Measurements from ENCODE around the gene ZC3H7B.
A peak's percentile ranks its signal among the peaks of the same experiment; 100 is the strongest.

ZC3H7B gene

DNA sequence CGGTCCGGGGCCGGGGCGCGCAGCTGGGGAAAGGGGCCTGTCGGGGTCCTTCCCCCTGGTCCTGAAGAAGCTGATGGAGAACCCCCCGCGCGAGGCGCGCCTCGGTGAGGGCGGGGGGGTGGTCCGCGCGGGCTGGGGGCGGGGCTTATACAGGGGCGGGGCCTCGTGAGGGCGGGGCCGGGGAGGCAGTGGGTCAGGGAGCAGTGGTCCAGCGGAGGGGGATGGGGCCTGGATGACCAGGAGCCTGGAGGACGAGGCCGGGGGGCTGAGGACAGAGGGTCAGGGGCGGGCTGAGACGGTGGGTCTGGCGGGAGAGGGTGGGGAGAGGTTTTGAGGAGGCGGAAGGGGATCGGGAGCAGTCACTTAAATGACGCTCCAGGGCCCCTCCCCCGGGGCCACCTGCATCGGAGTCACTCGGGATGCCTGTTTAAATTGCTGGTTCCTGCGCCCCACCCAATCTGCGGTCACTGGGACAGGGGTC, 80.8 kb downstream of the ZC3H7B start:
- no peak for DNase-seq (ENCODE audit: low read depth)
- no peak for TF ChIP-seq POLR2A (IDR thresholded peaks at IDR 0.05; ENCODE audit: extremely low read depth, insufficient read length)
- TF ChIP-seq, protein P1, sequence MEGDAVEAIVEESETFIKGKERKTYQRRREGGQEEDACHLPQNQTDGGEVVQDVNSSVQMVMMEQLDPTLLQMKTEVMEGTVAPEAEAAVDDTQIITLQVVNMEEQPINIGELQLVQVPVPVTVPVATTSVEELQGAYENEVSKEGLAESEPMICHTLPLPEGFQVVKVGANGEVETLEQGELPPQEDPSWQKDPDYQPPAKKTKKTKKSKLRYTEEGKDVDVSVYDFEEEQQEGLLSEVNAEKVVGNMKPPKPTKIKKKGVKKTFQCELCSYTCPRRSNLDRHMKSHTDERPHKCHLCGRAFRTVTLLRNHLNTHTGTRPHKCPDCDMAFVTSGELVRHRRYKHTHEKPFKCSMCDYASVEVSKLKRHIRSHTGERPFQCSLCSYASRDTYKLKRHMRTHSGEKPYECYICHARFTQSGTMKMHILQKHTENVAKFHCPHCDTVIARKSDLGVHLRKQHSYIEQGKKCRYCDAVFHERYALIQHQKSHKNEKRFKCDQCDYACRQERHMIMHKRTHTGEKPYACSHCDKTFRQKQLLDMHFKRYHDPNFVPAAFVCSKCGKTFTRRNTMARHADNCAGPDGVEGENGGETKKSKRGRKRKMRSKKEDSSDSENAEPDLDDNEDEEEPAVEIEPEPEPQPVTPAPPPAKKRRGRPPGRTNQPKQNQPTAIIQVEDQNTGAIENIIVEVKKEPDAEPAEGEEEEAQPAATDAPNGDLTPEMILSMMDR (IDR thresholded peaks at IDR 0.05; ENCODE audit: low read depth, low read length) = no peak
- TF ChIP-seq, protein P2, sequence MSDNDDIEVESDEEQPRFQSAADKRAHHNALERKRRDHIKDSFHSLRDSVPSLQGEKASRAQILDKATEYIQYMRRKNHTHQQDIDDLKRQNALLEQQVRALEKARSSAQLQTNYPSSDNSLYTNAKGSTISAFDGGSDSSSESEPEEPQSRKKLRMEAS (IDR thresholded peaks at IDR 0.05; ENCODE audit: low read depth, low read length) = no peak
- no peak for TF ChIP-seq MYC (IDR thresholded peaks at IDR 0.05; ENCODE audit: low read depth, low read length)
- peak overlapping the region; percentile 28 for H3K4me3 ChIP-seq (ENCODE audit: low read depth, low read length)

- H3K4me3 ChIP-seq (ENCODE audit: low read depth, low read length) = no peak overlapping the region
- TF ChIP-seq MYC (IDR thresholded peaks at IDR 0.05; ENCODE audit: low read depth, low read length) (no peak), POLR2A (IDR thresholded peaks at IDR 0.05; ENCODE audit: extremely low read depth, insufficient read length) (no peak)
- TF ChIP-seq, protein P2 (IDR thresholded peaks at IDR 0.05; ENCODE audit: low read depth, low read length) = no peak
- TF ChIP-seq, protein P1 (IDR thresholded peaks at IDR 0.05; ENCODE audit: low read depth, low read length) = no peak
- DNase-seq (ENCODE audit: low read depth) = no peak
These were observed 81.3 kb downstream of the ZC3H7B start for GRCh38 chr22:41382610-41383009.

DNA sequence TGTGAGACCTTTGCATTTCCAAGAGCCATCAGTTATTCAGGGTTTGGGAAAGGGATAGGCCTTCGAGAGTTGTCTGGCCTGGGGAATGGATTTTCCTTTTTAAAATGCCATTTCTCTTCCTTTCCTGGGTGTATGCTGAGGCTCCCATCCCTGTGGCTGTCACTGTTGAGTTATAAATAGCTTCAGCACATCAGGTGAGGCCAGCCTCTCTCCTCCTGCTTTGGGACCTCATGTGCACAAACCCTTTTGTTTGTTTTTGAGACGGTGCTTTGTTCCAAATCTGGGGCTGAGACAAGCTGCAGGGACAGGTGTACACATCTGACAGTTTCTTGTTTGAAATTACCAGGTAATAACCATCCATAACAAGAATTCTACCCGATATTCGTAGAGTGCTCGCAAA, 81.8 kb downstream of the ZC3H7B start:
- DNase-seq (ENCODE audit: low read depth) = no peak
- no peak overlapping the region for H3K4me3 ChIP-seq (ENCODE audit: low read depth, low read length)
- TF ChIP-seq, protein P1 (IDR thresholded peaks at IDR 0.05; ENCODE audit: low read depth, low read length) = no peak
- TF ChIP-seq MYC (IDR thresholded peaks at IDR 0.05; ENCODE audit: low read depth, low read length) (no peak), POLR2A (IDR thresholded peaks at IDR 0.05; ENCODE audit: extremely low read depth, insufficient read length) (no peak)
- TF ChIP-seq, protein P2 (IDR thresholded peaks at IDR 0.05; ENCODE audit: low read depth, low read length) = no peak

DNA sequence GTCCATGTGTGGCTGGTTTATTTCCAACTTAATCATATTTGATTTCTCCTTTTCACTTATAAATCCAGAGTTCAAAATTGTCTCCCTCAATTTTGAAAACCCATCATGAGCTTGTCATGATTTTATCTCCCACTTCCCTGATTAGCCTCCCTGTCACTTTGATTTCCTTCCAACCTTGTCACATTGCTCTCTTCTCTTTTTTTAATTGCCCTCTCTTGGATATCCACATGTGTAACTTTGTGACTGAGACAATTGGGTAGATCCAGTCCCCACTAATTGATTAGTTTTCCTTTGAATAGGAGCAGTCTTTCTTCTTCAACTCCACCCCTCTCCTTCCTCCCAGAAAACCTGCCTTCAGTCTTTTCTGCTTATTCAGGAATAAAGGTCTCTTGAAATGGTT, 82.8 kb downstream of the ZC3H7B start:
- DNase-seq (ENCODE audit: low read depth) = no peak
- no peak overlapping the region for H3K4me3 ChIP-seq (ENCODE audit: low read depth, low read length)
- TF ChIP-seq, protein P2 (IDR thresholded peaks at IDR 0.05; ENCODE audit: low read depth, low read length) = no peak
- TF ChIP-seq POLR2A (IDR thresholded peaks at IDR 0.05; ENCODE audit: extremely low read depth, insufficient read length) (no peak), MYC (IDR thresholded peaks at IDR 0.05; ENCODE audit: low read depth, low read length) (no peak)
- TF ChIP-seq, protein P1 (IDR thresholded peaks at IDR 0.05; ENCODE audit: low read depth, low read length) = no peak

GRCh38 chr22:41387341-41387740, 86.0 kb downstream of the ZC3H7B start:
- DNase-seq (ENCODE audit: low read depth) = no peak
- H3K4me3 ChIP-seq (ENCODE audit: low read depth, low read length) = no peak overlapping the region
- TF ChIP-seq MYC (IDR thresholded peaks at IDR 0.05; ENCODE audit: low read depth, low read length) (no peak), POLR2A (IDR thresholded peaks at IDR 0.05; ENCODE audit: extremely low read depth, insufficient read length) (no peak)
- TF ChIP-seq, protein P1 (IDR thresholded peaks at IDR 0.05; ENCODE audit: low read depth, low read length) = no peak
- TF ChIP-seq, protein P2 (IDR thresholded peaks at IDR 0.05; ENCODE audit: low read depth, low read length) = no peak

Measured in NB4 (cell line).